ENCODE measurements around the gene TBC1D22A. TPM values are rescaled to one million over a fixed set of nuclear protein-coding genes. Genes with fewer than 3 reads are reported as not detected.

Gene TBC1D22A
- total and polyA plus RNA-seq, 8 donors, result 13.3 to 53.1 (median 21.5) TPM

GRCh38 chr22:46721501-46722085 lies 40.9 kb upstream of the TBC1D22A start:
- DNase-seq, result no peak
- Histone ChIP-seq H3K27ac (no peak overlapping the region), H3K4me3 (no peak overlapping the region), H3K9me3 (no peaks in the 10 kb centered on the region), H3K36me3 (peaks cover 34 to 90% (median 68%) of the 10 kb centered on the region in 4 donors), H3K4me1 (peaks cover 7 to 18% (median 11%) of the 10 kb centered on the region in 4 donors), H3K27me3 (no peaks in the 10 kb centered on the region)
- intact Hi-C loops (cut with DNase I; ENCODE audit: low total_unique reads), result no loop called here
- 84 to 93% (median 92%) methylated on average over 15 to 16 of the region's 16 CpGs for WGBS, 5 donors
- TF ChIP-seq POLR2A (IDR thresholded peaks at IDR 0.05) (no peak), EP300 (IDR thresholded peaks at IDR 0.05) (no peak), POLR2AphosphoS5 (IDR thresholded peaks at IDR 0.05) (no peak), CTCF (IDR thresholded peaks at IDR 0.05) (no peak)

GRCh38 chr22:46723882-46724281 lies 38.6 kb upstream of the TBC1D22A start:
- 90 to 95% (median 94%) methylated on average over 9 of the region's 9 CpGs for WGBS, 5 donors
- intact Hi-C loops (cut with DNase I; ENCODE audit: low total_unique reads), result no loop called here
- no peak for DNase-seq
- TF ChIP-seq CTCF (IDR thresholded peaks at IDR 0.05) (no peak), POLR2A (IDR thresholded peaks at IDR 0.05) (no peak), EP300 (IDR thresholded peaks at IDR 0.05) (no peak), POLR2AphosphoS5 (IDR thresholded peaks at IDR 0.05) (no peak)
- no peak overlapping the region for H3K27ac ChIP-seq
- no peak overlapping the region for H3K4me3 ChIP-seq
- H3K4me1 ChIP-seq, result peaks cover 16 to 39% (median 27%) of the 10 kb centered on the region in 4 donors
- H3K36me3 ChIP-seq, result peaks cover 18 to 86% (median 49%) of the 10 kb centered on the region in 4 donors
- no peaks in the 10 kb centered on the region for H3K27me3 ChIP-seq
- no peaks in the 10 kb centered on the region for H3K9me3 ChIP-seq

GRCh38 chr22:46725096-46725495 lies 37.4 kb upstream of the TBC1D22A start:
- DNase-seq, result no peak
- Histone ChIP-seq H3K9me3 (no peaks in the 10 kb centered on the region), H3K4me1 (peaks cover 24 to 51% (median 37%) of the 10 kb centered on the region in 4 donors), H3K36me3 (peaks cover 5 to 81% (median 37%) of the 10 kb centered on the region in 4 donors), H3K27me3 (no peaks in the 10 kb centered on the region), H3K4me3 (no peak overlapping the region), H3K27ac (no peak overlapping the region)
- WGBS, 5 donors, result 89 to 94% (median 90%) methylated on average over 18 of the region's 18 CpGs
- TF ChIP-seq POLR2A (IDR thresholded peaks at IDR 0.05), result no peak
- no peak for TF ChIP-seq CTCF (IDR thresholded peaks at IDR 0.05)
- no peak for TF ChIP-seq EP300 (IDR thresholded peaks at IDR 0.05)
- TF ChIP-seq POLR2AphosphoS5 (IDR thresholded peaks at IDR 0.05), result no peak
- intact Hi-C loops (cut with DNase I; ENCODE audit: low total_unique reads), result no loop called here

- Histone ChIP-seq H3K9me3 (no peaks in the 10 kb centered on the region), H3K4me1 (peaks cover 35 to 64% (median 49%) of the 10 kb centered on the region in 4 donors), H3K27ac (peak overlapping the region in 1 of 5 donors; percentile 4), H3K27me3 (no peaks in the 10 kb centered on the region), H3K36me3 (peaks cover 4 to 74% (median 26%) of the 10 kb centered on the region in 4 donors), H3K4me3 (no peak overlapping the region)
- TF ChIP-seq CTCF (IDR thresholded peaks at IDR 0.05) (no peak), POLR2A (IDR thresholded peaks at IDR 0.05) (no peak), POLR2AphosphoS5 (IDR thresholded peaks at IDR 0.05) (no peak), EP300 (IDR thresholded peaks at IDR 0.05) (no peak)
- intact Hi-C loops (cut with DNase I; ENCODE audit: low total_unique reads), result no loop called here
- peak in 1 of 2 donors; percentile 61 for DNase-seq
- WGBS, 5 donors, result 50 to 71% (median 67%) methylated on average over 26 to 38 of the region's 38 CpGs
These were observed 36.1 kb upstream of the TBC1D22A start for GRCh38 chr22:46726066-46726985.
